ENCODE measurements around the gene NUDT21.

DNA sequence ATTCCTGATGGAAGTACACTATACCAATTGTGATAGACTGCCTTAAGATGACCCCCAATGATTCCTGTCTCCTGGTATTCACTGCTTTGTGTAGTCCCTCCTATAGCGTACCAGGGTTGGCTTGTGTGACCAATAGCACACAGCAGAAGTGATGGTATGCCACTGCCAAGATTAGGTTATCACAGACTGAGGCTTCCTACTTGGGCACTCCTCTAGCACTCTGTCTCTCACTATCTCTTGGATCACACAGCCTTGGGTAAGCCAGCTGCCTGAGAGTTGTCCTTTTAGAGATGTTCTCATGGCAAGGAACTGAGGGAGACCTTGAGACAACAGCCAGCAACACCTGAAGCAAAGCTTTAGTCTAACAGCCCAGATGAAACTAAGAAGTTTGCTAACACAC is 13.1 kb downstream of the NUDT21 start:
- TF ChIP-seq, protein P1, sequence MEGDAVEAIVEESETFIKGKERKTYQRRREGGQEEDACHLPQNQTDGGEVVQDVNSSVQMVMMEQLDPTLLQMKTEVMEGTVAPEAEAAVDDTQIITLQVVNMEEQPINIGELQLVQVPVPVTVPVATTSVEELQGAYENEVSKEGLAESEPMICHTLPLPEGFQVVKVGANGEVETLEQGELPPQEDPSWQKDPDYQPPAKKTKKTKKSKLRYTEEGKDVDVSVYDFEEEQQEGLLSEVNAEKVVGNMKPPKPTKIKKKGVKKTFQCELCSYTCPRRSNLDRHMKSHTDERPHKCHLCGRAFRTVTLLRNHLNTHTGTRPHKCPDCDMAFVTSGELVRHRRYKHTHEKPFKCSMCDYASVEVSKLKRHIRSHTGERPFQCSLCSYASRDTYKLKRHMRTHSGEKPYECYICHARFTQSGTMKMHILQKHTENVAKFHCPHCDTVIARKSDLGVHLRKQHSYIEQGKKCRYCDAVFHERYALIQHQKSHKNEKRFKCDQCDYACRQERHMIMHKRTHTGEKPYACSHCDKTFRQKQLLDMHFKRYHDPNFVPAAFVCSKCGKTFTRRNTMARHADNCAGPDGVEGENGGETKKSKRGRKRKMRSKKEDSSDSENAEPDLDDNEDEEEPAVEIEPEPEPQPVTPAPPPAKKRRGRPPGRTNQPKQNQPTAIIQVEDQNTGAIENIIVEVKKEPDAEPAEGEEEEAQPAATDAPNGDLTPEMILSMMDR (IDR thresholded peaks at IDR 0.05) = no peak
- no peak for TF ChIP-seq POLR2A (IDR thresholded peaks at IDR 0.05)
- TF ChIP-seq POLR2AphosphoS5 (IDR thresholded peaks at IDR 0.05; ENCODE audit: insufficient read depth in 1 of 2, low read depth in 1 of 2) = no peak

All from vagina (tissue), 2 donors.